Neural progenitor cell (in vitro differentiated cells): ENCODE data around the gene TBL1X. TPM values are rescaled to one million over a fixed set of nuclear protein-coding genes. Genes with fewer than 3 reads are reported as not detected.

ENCODE experiments used
- DNase-seq: peaks from one replicate; pipeline ENCODE4 v3.0.0-alpha.2; 2016; ENCODE audit warnings: low spot score
- H2AFZ ChIP-seq: fragments of 200-600 bp; sonication (generic); replicated peaks from 2 replicates; pipeline ENCODE4 v1.6.1; 2016; ENCODE audit warnings: antibody characterized with exemption
- H3F3A ChIP-seq: fragments of 200-600 bp; sonication (generic); 2 replicates; pipeline ENCODE4 v1.6.1; 2016; ENCODE audit warnings: antibody characterized with exemption, low read depth
- H3K27ac ChIP-seq: fragments of 200-600 bp; sonication (generic); 2 replicates; pipeline ENCODE4 v1.5.1; 2016; ENCODE audit warnings: mild to moderate bottlenecking
- H3K27me3 ChIP-seq: fragments of 200-600 bp; sonication (generic); 2 replicates; pipeline ENCODE4 v1.6.1; 2016; ENCODE audit warnings: mild to moderate bottlenecking, moderate library complexity
- H3K36me3 ChIP-seq: fragments of 200-600 bp; sonication (generic); 2 replicates; pipeline ENCODE4 v1.5.1; 2016
- H3K4me1 ChIP-seq: fragments of 200-600 bp; sonication (generic); 2 replicates; pipeline ENCODE4 v1.6.1; 2016; ENCODE audit warnings: mixed run types
- H3K4me2 ChIP-seq: fragments of 200-600 bp; sonication (generic); 2 replicates; pipeline ENCODE4 v1.6.1; 2016
- H3K4me3 ChIP-seq: fragments of 200-600 bp; sonication (generic); 2 replicates; pipeline ENCODE4 v1.5.1; 2016
- H3K79me2 ChIP-seq: fragments of 200-600 bp; sonication (generic); 2 replicates; pipeline ENCODE4 v1.6.1; 2016; ENCODE audit warnings: low read depth
- H3K9ac ChIP-seq: fragments of 200-600 bp; sonication (generic); 2 replicates; pipeline ENCODE4 v1.6.1; 2016
- H3K9me3 ChIP-seq: fragments of 200-600 bp; sonication (generic); 2 replicates; pipeline ENCODE4 v1.5.1; 2016; ENCODE audit warnings: low read depth
- H4K20me1 ChIP-seq: fragments of 200-600 bp; sonication (generic); 2 replicates; pipeline ENCODE4 v1.6.1; 2016; ENCODE audit warnings: low read depth
- H3K27ac Mint-ChIP-seq: 3 replicates; pipeline ENCODE4 v1.8.0; 2021; ENCODE audit warnings: mixed read lengths
- H3K27me3 Mint-ChIP-seq: 2 replicates; pipeline ENCODE4 v1.8.0; 2022; ENCODE audit warnings: low read depth, mild to moderate bottlenecking, inconsistent platforms, moderate library complexity, mixed read lengths; ENCODE audit not compliant: insufficient read depth
- H3K36me3 Mint-ChIP-seq: 3 replicates; pipeline ENCODE4 v1.8.0; 2021; ENCODE audit warnings: mixed read lengths
- H3K4me1 Mint-ChIP-seq: 3 replicates; pipeline ENCODE4 v1.8.0; 2021; ENCODE audit warnings: mixed read lengths
- H3K4me3 Mint-ChIP-seq: 3 replicates; pipeline ENCODE4 v1.8.0; 2021; ENCODE audit warnings: mild to moderate bottlenecking, moderate library complexity, mixed read lengths
- H3K9me3 Mint-ChIP-seq: 3 replicates; pipeline ENCODE4 v1.8.0; 2020; ENCODE audit warnings: mixed read lengths
- CTCF ChIP-seq: fragments of 200-600 bp; sonication (generic); IDR thresholded peaks from 2 replicates; pipeline ENCODE4 v1.5.1; 2017; ENCODE audit warnings: antibody characterized with exemption, mild to moderate bottlenecking
- EZH2 ChIP-seq: fragments of 200-600 bp; sonication (generic); IDR thresholded peaks from 2 replicates; pipeline ENCODE4 v1.6.1; 2017; ENCODE audit warnings: antibody characterized with exemption, mild to moderate bottlenecking, moderate library complexity
- EZH2phosphoT487 ChIP-seq: fragments of 200-600 bp; sonication (generic); IDR thresholded peaks from 2 replicates; pipeline ENCODE4 v1.6.1; 2017; ENCODE audit warnings: antibody characterized with exemption
- total RNA-seq: library from RNA; depleted of rRNA; stranded (reverse); fragments of >200 nt; gene quantifications from 2 replicates; pipeline ENCODE4 v1.2.3, GENCODE V29; 2015; ENCODE audit warnings: low replicate concordance

TBL1X gene
- total RNA-seq, 1 donor from 2014 or later, result 35.7 TPM

- no peaks in the 10 kb centered on the region for H3K9me3 ChIP-seq
- no peaks in the 10 kb centered on the region for H3F3A ChIP-seq
- peaks cover 51% of the 10 kb centered on the region for H3K79me2 ChIP-seq
- no peak for DNase-seq
- Mint-ChIP-seq H3K9me3 (peaks cover 17% of the 10 kb centered on the region), H3K4me1 (no peaks in the 10 kb centered on the region), H3K36me3 (peaks cover 18% of the 10 kb centered on the region), H3K27ac (no peak overlapping the region), H3K4me3 (no peak overlapping the region), H3K27me3 (no peaks in the 10 kb centered on the region)
- no peak overlapping the region for H2AFZ ChIP-seq
- TF ChIP-seq CTCF (no peak), EZH2phosphoT487 (no peak), EZH2 (no peak)
- no peaks in the 10 kb centered on the region for H3K36me3 ChIP-seq
- H3K9ac ChIP-seq, result no peak overlapping the region
- H3K4me2 ChIP-seq, result no peak overlapping the region
- no peak overlapping the region for H3K4me3 ChIP-seq
- no peaks in the 10 kb centered on the region for H3K4me1 ChIP-seq
- no peak overlapping the region for H3K27ac ChIP-seq
- H3K27me3 ChIP-seq, result no peaks in the 10 kb centered on the region
- H4K20me1 ChIP-seq, result peaks cover 42% of the 10 kb centered on the region
Observed at GRCh38 chrX:9591496-9591895, 126.6 kb downstream of the TBL1X start.

- no peak overlapping the region for H3K9ac ChIP-seq
- H3K4me3 ChIP-seq, result no peak overlapping the region
- Mint-ChIP-seq H3K27me3 (no peaks in the 10 kb centered on the region), H3K36me3 (peaks cover 18% of the 10 kb centered on the region), H3K27ac (no peak overlapping the region), H3K9me3 (peaks cover 17% of the 10 kb centered on the region), H3K4me3 (no peak overlapping the region), H3K4me1 (no peaks in the 10 kb centered on the region)
- no peak overlapping the region for H3K27ac ChIP-seq
- H3K4me2 ChIP-seq, result no peak overlapping the region
- H3K4me1 ChIP-seq, result no peaks in the 10 kb centered on the region
- no peak overlapping the region for H2AFZ ChIP-seq
- no peak for TF ChIP-seq EZH2
- TF ChIP-seq EZH2phosphoT487, result no peak
- DNase-seq, result no peak
- H3K36me3 ChIP-seq, result no peaks in the 10 kb centered on the region
- peaks cover 31% of the 10 kb centered on the region for H4K20me1 ChIP-seq
- peaks cover 52% of the 10 kb centered on the region for H3K79me2 ChIP-seq
- H3K9me3 ChIP-seq, result no peaks in the 10 kb centered on the region
- no peaks in the 10 kb centered on the region for H3F3A ChIP-seq
- H3K27me3 ChIP-seq, result no peaks in the 10 kb centered on the region
Observed at GRCh38 chrX:9593756-9594155, 128.9 kb downstream of the TBL1X start.

- H3K36me3 ChIP-seq, result no peaks in the 10 kb centered on the region
- H3K9me3 Mint-ChIP-seq, result peaks cover 26% of the 10 kb centered on the region
Observed at GRCh38 chrX:9595174-9595573, 130.3 kb downstream of the TBL1X start.

More at GRCh38 chrX:9595174-9595573, 130.3 kb downstream of the TBL1X start:
- Histone ChIP-seq H3K27me3 (no peaks in the 10 kb centered on the region), H3K4me2 (no peak overlapping the region), H3K4me1 (no peaks in the 10 kb centered on the region), H3K27ac (no peak overlapping the region), H3K9me3 (no peaks in the 10 kb centered on the region), H3K9ac (no peak overlapping the region), H2AFZ (no peak overlapping the region), H3F3A (no peaks in the 10 kb centered on the region), H3K79me2 (peaks cover 55% of the 10 kb centered on the region), H4K20me1 (peaks cover 31% of the 10 kb centered on the region), H3K4me3 (no peak overlapping the region)
- no peak overlapping the region for H3K27ac Mint-ChIP-seq
- H3K4me3 Mint-ChIP-seq, result no peak overlapping the region
- H3K4me1 Mint-ChIP-seq, result no peaks in the 10 kb centered on the region
- DNase-seq, result no peak
- peaks cover 21% of the 10 kb centered on the region for H3K36me3 Mint-ChIP-seq
- TF ChIP-seq EZH2 (no peak), CTCF (no peak), EZH2phosphoT487 (no peak)
- H3K27me3 Mint-ChIP-seq, result peaks cover 2% of the 10 kb centered on the region
